Measurements from ENCODE around the gene ZW10.

GRCh38 chr11:113721462-113722066, 51.9 kb downstream of the ZW10 start:
- TF ChIP-seq CTCF (IDR thresholded peaks at IDR 0.05; ENCODE audit: insufficient read depth, low read length, poor library complexity, severe bottlenecking) (no peak), EZH2phosphoT487 (conservative IDR thresholded peaks at IDR 0.05; ENCODE audit: low read length) (no peak)
